HepG2 (cell line): ENCODE measurements around the gene GRID1. TPM values are rescaled to one million over a fixed set of nuclear protein-coding genes. Genes with fewer than 3 reads are reported as not detected.
A peak's percentile ranks its signal among the peaks of the same experiment; 100 is the strongest.

Experiments
- HCFC1 ChIP-seq: fragments of 150-350 bp; IDR thresholded peaks from 2 replicates; pipeline ENCODE4 v1.6.1; 2014; ENCODE audit warnings: low read depth, low read length
- HES4 ChIP-seq: sonication (generic); formaldehyde crosslinking; IDR thresholded peaks from 2 replicates; pipeline ENCODE4 v1.9.0; 2021; ENCODE audit warnings: mild to moderate bottlenecking, missing genetic modification reagents, borderline replicate concordance
- HMG20A ChIP-seq: IDR thresholded peaks from 2 replicates; pipeline ENCODE4 v1.6.1; 2016; ENCODE audit warnings: borderline replicate concordance
- ISX ChIP-seq: sonication (generic); formaldehyde crosslinking; conservative IDR thresholded peaks from 2 replicates; pipeline ENCODE4 v1.5.0; 2020; ENCODE audit warnings: missing genetic modification reagents
- MAFG ChIP-seq: sonication (generic); formaldehyde crosslinking; IDR thresholded peaks from 2 replicates; pipeline ENCODE4 v1.5.1; 2020; ENCODE audit warnings: mild to moderate bottlenecking, missing genetic modification reagents
- MXI1 ChIP-seq: IDR thresholded peaks from 3 replicates; pipeline ENCODE4 v1.6.1; 2012; ENCODE audit warnings: low read depth, low read length, inconsistent platforms, borderline replicate concordance
- SALL1 ChIP-seq: sonication (generic); formaldehyde crosslinking; IDR thresholded peaks from 2 replicates; pipeline ENCODE4 v1.8.0; 2022; ENCODE audit warnings: mild to moderate bottlenecking, missing genetic modification reagents
- SAP130 ChIP-seq: IDR thresholded peaks from 2 replicates; pipeline ENCODE4 v1.6.1; 2016; ENCODE audit warnings: low read depth
- TGIF2 ChIP-seq: IDR thresholded peaks from 2 replicates; pipeline ENCODE4 v1.6.1; 2016; ENCODE audit warnings: control low read depth, missing compliant biosample characterization
- ZNF30 ChIP-seq: sonication (generic); formaldehyde crosslinking; IDR thresholded peaks from 2 replicates; pipeline ENCODE4 v1.5.0; 2020; ENCODE audit warnings: mild to moderate bottlenecking, missing genetic modification reagents
- ZNF501 ChIP-seq: sonication (generic); formaldehyde crosslinking; IDR thresholded peaks from 2 replicates; pipeline ENCODE4 v1.5.1; 2020; ENCODE audit warnings: mild to moderate bottlenecking, moderate library complexity, missing genetic modification reagents
- ZNF567 ChIP-seq: sonication (generic); formaldehyde crosslinking; IDR thresholded peaks from 2 replicates; pipeline ENCODE4 v1.8.1; 2023; ENCODE audit warnings: mild to moderate bottlenecking, missing genetic modification reagents, borderline replicate concordance
- ZNF607 ChIP-seq: sonication (generic); formaldehyde crosslinking; IDR thresholded peaks from 2 replicates; pipeline ENCODE4 v1.5.1; 2020; ENCODE audit warnings: missing genetic modification reagents, mild to moderate bottlenecking, borderline replicate concordance
- ZNF766 ChIP-seq: sonication (generic); formaldehyde crosslinking; IDR thresholded peaks from 2 replicates; pipeline ENCODE4 v1.5.0; 2020; ENCODE audit warnings: missing genetic modification reagents, borderline replicate concordance
- polyA plus RNA-seq, 8 experiments: library from polyadenylated mRNA; depleted of rRNA in 3 of 8; stranded (reverse) in 7 of 8; unstranded in 1 of 8; fragments of >200 nt; fragmentation: Illumina TruSeq in 4 of 8; extraction: Trizol in 4 of 8; gene quantifications; 2 replicates each; pipeline versions ENCODE4 v1.2.1 to v1.2.3, GENCODE V29; 2011 to 2016; ENCODE audit warnings: low read depth in 4 of 8, missing spikeins in 1 of 8, mixed read lengths in 1 of 8; ENCODE audit not compliant: insufficient read depth in 1 of 8
- total RNA-seq, 5 experiments: library from RNA; depleted of rRNA; stranded (reverse); fragments of >200 nt; fragmentation: Illumina TruSeq; extraction: Trizol; gene quantifications; 2 replicates each; pipeline ENCODE4 v1.2.3, GENCODE V29; 2016; ENCODE audit warnings: low read depth in 1 of 5
- TF ChIP-seq, protein P1 (sequence below): IDR thresholded peaks from 2 replicates; pipeline ENCODE4 v1.6.1; 2012; ENCODE audit warnings: inconsistent platforms
- TF ChIP-seq, protein P2 (sequence below): sonication (generic); formaldehyde crosslinking; IDR thresholded peaks from 2 replicates; pipeline ENCODE4 v1.5.1; 2020; ENCODE audit warnings: mild to moderate bottlenecking, missing genetic modification reagents, moderate library complexity
- TF ChIP-seq, protein P3 (sequence below): sonication (generic); formaldehyde crosslinking; IDR thresholded peaks from 2 replicates; pipeline ENCODE4 v1.8.0; 2022; ENCODE audit warnings: missing genetic modification reagents, low read depth, mild to moderate bottlenecking, borderline replicate concordance
- TF ChIP-seq, protein P4 (sequence below), 2 experiments: sonication (generic) in 1 of 2; formaldehyde crosslinking in 1 of 2; IDR thresholded peaks; 2 replicates each; pipeline versions ENCODE4 v1.5.1 to v1.6.1; 2011 to 2020; ENCODE audit warnings: borderline replicate concordance in 1 of 2, low read depth in 1 of 2, low read length in 1 of 2, mild to moderate bottlenecking in 1 of 2, missing genetic modification reagents in 1 of 2, moderate library complexity in 1 of 2
- TF ChIP-seq, protein P5 (sequence below): sonication (generic); formaldehyde crosslinking; IDR thresholded peaks from 2 replicates; pipeline ENCODE4 v1.8.0; 2023; ENCODE audit warnings: mild to moderate bottlenecking, missing genetic modification reagents

Gene GRID1
- total and polyA plus RNA-seq, 2 of the 13 experiments (the other 11 are each of a cell fraction or from before 2014, with no cell fraction given) = 0.05 TPM; not detected in 1

DNA sequence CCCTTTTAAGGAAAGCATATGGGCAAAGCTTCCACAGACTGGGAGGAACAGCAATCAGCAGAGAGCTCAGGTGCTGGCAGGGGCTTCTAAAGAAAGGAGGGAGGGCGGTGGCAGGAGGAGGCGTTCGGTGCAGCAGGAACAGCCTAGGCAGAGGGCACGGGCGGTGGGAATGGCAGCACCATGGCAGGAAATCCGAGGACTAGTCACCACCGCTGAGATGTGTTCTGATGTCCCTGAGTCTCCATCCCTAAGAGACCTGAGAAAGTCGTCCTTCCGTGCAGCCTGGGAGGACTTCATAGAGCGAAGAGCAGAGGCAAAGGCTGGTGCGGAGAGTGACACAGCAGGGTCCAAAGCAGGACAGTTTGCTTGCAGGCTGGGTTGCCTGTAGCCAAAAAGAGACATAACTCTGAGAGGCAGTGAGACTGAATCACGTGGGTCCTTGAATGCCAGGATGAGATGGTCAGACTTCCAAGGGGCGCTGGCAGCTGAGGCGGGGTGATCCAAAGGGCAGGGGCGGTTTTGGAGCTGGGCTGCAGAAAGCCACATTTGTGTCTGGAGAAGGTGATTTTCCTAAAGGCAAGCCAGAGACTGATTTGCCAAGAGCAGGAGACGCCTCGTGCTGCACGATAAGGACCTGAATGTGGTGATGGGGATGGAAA, 35.8 kb upstream of the GRID1 start (continued):
- TF ChIP-seq SAP130 (CRISPR knock-in tag) (peak; percentile 18; the same call in 1 of the 2 replicates), MXI1 (no peak), ZNF567 (0 out of 2 replicates have a peak, but pooled peaks have one; percentile 54), TGIF2 (CRISPR knock-in tag) (no peak), SALL1 (CRISPR knock-in tag) (peak; percentile 28), ZNF766 (CRISPR knock-in tag) (no peak), HES4 (CRISPR knock-in tag) (0 out of 2 replicates have a peak, but pooled peaks have one; percentile 39), HMG20A (CRISPR knock-in tag) (no peak), MAFG (CRISPR knock-in tag) (no peak), HCFC1 (no peak), ZNF501 (peak; percentile 61; the same call in 1 of the 2 replicates), ZNF607 (CRISPR knock-in tag) (peak; percentile 64; the same call in 1 of the 2 replicates), ISX (CRISPR knock-in tag) (no peak), ZNF30 (no peak)
- TF ChIP-seq, protein P1, sequence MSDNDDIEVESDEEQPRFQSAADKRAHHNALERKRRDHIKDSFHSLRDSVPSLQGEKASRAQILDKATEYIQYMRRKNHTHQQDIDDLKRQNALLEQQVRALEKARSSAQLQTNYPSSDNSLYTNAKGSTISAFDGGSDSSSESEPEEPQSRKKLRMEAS = 0 out of 2 replicates have a peak, but pooled peaks have one; percentile 34
- TF ChIP-seq, protein P2, sequence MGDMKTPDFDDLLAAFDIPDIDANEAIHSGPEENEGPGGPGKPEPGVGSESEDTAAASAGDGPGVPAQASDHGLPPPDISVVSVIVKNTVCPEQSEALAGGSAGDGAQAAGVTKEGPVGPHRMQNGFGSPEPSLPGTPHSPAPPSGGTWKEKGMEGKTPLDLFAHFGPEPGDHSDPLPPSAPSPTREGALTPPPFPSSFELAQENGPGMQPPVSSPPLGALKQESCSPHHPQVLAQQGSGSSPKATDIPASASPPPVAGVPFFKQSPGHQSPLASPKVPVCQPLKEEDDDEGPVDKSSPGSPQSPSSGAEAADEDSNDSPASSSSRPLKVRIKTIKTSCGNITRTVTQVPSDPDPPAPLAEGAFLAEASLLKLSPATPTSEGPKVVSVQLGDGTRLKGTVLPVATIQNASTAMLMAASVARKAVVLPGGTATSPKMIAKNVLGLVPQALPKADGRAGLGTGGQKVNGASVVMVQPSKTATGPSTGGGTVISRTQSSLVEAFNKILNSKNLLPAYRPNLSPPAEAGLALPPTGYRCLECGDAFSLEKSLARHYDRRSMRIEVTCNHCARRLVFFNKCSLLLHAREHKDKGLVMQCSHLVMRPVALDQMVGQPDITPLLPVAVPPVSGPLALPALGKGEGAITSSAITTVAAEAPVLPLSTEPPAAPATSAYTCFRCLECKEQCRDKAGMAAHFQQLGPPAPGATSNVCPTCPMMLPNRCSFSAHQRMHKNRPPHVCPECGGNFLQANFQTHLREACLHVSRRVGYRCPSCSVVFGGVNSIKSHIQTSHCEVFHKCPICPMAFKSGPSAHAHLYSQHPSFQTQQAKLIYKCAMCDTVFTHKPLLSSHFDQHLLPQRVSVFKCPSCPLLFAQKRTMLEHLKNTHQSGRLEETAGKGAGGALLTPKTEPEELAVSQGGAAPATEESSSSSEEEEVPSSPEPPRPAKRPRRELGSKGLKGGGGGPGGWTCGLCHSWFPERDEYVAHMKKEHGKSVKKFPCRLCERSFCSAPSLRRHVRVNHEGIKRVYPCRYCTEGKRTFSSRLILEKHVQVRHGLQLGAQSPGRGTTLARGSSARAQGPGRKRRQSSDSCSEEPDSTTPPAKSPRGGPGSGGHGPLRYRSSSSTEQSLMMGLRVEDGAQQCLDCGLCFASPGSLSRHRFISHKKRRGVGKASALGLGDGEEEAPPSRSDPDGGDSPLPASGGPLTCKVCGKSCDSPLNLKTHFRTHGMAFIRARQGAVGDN (CRISPR knock-in tag) = peak; percentile 85
- TF ChIP-seq, protein P3, sequence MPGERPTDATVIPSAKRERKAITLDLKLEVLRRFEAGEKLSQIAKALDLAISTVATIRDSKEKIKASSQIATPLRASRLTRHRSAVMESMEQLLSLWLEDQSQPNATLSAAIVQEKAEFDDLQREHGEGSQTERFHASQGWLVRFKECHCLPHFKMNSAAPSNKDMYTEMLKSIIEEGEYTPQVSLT = no peak
- TF ChIP-seq, protein P4, sequence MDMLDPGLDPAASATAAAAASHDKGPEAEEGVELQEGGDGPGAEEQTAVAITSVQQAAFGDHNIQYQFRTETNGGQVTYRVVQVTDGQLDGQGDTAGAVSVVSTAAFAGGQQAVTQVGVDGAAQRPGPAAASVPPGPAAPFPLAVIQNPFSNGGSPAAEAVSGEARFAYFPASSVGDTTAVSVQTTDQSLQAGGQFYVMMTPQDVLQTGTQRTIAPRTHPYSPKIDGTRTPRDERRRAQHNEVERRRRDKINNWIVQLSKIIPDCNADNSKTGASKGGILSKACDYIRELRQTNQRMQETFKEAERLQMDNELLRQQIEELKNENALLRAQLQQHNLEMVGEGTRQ (IDR thresholded peaks at IDR 0.05; ENCODE audit: low read depth, low read length) = no peak
- TF ChIP-seq, protein P4 (CRISPR knock-in tag; IDR thresholded peaks at IDR 0.05; ENCODE audit: borderline replicate concordance) = peak; percentile 7; the same call in 1 of the 2 replicates
- TF ChIP-seq, protein P5, sequence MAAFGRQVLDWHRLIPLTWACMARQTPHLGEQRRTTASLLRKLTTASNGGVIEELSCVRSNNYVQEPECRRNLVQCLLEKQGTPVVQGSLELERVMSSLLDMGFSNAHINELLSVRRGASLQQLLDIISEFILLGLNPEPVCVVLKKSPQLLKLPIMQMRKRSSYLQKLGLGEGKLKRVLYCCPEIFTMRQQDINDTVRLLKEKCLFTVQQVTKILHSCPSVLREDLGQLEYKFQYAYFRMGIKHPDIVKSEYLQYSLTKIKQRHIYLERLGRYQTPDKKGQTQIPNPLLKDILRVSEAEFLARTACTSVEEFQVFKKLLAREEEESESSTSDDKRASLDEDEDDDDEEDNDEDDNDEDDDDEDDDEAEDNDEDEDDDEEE (CRISPR knock-in tag) = peak; percentile 70; the same call in 1 of the 2 replicates
